Middle frontal gyrus (tissue), 1 donor: ENCODE data around the gene SPTB.
A peak's percentile ranks its signal among the peaks of the same experiment; 100 is the strongest.

Experiments used
- DNase-seq: peaks from one replicate; pipeline ENCODE4 v3.0.0-alpha.2; 2015; ENCODE audit warnings: low spot score; ENCODE audit errors: extremely low spot score

The SPTB gene

DNA sequence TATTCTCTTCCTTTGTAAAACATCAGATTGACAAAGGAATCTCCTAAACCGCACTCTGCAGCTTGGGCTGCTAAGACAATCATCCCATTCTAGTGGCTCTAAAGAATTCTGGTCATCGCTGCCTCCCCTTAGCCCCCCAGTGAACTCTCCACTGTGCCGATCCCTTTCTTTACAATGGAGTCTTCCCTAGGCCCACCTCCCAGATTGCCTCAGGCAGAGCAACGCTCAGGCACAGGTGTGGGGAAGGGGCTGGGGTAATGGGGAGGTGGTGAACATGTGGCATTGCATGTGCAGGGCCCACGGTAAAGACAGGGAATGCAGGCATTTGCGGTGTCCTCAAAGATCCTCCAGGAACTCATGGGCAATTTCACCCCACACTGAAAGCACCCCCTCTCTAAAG, 89.2 kb downstream of the SPTB start:
- DNase-seq: no peak

DNA sequence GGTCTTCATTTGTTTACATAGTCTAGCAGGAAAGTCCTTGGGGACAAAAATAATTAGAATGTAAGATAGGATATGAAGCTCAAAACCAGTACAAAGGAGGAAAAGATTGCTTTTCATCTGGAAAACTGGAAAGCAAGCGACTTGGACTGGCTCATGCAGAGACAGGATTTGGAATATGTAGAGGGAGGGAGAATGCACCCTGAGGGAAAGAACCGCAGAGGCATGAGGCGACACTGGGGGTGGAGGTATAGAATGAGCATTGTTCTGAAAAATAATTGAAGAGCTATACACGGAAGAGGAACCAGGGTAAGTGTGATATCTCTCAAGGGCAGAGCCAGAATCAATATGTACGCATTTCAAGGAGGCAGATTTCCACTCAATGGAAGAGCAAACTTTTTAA, 90.0 kb downstream of the SPTB start:
- DNase-seq: no peak

GRCh38 chr14:64788706-64789105, 91.0 kb downstream of the SPTB start:
- peak; percentile 13 for DNase-seq

DNA sequence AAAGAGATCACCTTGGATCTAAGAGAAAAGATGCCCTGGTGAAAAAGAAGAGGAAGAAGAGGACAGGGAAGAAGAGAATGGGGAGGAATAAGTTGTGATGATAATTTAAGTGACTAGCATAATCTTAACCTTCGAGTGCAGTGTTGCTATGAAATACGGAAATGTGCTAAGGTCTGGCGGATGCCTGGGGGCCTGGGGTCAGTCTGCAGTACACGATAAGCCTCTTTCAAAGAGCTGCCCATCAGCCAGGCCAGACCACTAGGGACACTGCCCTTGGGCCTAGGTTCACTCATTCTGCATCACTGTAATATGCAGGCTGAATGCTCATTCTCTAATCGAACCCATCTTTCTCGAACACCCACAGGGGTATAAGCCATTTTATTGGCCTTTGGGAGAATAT, 92.1 kb downstream of the SPTB start:
- no peak for DNase-seq

- no peak for DNase-seq
These were observed 93.2 kb downstream of the SPTB start for GRCh38 chr14:64786296-64787149.

GRCh38 chr14:64784006-64784405, 95.7 kb downstream of the SPTB start:
- no peak for DNase-seq

DNA sequence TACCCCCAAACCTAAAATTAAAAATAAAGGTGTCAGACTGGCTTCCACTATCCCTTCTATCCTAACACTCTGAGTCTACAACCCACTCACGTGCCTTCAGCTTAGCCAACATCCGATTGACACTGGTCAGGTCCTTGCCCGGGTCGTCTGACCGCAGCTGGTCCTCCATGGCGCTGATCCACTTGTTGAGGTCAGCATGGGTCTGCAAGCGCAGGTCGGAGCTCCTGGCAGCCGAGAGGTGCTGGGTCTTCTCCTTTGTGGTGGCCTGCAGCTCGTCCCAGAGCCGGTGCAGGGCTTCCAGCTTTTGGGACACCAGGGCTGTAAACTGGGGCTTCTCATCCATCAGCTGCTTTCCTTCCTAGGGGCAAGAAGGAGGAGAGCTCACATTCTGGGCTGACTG, 97.5 kb downstream of the SPTB start:
- no peak for DNase-seq

GRCh38 chr14:64779472-64779871, 100.2 kb downstream of the SPTB start:
- no peak for DNase-seq

DNA sequence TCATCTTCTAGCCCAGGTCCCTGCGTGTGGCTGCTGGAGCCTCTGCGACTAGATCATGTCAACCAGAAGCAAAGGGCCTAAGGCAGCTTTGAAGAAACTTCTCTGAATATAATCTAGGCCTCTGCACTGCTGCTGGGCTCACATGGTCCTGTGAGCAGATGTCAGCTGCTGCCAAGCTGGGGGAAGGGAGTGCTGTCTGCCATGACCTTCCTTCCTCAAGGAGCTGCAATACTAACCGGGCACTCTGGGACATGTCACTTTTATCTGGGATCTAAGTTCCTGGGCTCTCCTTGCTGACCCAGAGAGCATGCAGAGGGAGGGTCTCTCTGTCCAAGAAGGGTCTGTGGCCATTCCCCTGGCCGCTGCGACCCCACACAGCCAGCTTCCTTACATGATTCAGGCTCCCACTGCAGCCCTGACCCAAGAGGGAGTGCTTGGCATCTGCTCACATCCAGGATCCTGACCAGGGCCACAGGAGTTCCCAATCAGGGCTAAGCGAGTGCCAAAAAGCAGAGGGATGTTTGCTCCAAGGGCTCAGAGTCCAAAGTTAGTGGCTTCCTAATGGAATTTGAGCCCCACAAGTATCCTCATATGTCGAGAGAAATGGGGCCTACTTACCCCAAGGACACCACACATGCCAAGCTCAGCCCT, 101.5 kb downstream of the SPTB start:
- DNase-seq: no peak

DNA sequence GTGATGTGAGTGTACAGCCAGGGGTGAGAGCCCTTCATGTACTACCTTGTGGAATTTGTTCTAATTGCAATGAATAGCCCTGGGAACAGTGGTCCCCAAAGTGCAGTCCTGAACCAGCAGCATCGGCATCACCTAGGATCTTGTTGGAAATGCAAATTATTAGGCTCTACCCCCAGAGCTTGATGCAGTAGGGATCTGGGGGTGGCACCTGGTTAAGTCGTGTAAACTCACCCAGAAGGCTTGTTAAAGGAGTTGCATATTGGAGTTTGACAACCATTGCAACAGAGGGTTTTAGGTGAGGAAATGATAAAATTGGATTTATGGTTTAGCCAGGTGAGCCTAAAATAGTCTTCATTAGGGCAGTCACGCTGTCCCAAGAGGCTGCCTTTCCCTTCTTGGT, 102.2 kb downstream of the SPTB start:
- no peak for DNase-seq

DNA sequence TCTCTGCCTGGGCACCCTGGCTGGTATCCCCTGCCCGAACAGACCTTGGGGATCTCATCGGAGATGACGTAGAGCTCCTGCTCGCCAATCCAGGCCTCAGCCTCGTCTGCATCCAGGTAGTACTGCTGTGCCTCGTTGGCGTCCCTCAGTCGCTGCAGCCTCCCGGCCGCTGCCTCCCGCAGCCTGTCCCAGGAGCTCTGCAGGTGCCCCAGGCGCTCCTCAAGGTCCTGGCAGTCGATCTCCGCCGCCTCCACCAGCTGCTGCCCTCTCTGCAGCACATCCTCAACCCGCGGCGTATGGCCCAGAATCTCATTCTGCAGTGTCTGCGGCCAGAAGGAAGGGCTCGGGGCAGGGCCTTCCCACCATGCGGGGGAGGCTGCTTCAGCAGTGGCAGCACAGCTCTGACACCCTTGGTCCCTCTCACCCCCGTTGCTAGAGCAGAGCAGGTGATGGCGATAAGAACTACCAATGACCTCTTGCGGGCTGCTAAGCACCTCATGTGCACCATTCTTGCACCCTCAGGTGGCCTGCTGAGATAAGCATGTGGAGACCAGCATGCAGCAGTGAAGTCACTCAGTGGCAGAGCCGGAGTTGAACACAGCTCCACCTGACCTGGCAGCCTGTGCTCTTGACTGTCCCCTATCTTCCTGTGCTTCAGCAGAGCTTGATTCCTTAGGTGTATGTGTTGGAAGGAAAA, 104.5 kb downstream of the SPTB start:
- no peak for DNase-seq

DNA sequence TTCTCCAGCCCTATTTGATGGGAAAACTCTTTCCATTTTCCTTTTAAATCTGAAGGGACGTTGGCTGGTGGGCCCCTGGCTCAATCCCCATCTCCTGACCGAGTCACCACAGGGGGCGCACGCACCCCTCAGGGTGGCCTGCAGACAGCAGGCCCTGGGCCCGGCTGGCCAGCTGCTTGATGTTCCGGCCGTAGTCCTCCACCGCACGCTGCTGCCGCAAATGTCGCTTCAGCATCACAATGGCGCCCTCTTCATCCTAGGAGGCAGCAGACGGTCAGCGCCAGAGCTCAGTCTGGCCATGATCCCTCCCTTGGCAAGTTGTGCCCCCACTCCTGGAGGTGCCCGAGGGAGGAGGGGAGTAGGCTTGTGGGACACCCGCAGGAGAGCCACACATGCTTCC, 105.4 kb downstream of the SPTB start:
- DNase-seq: no peak

GRCh38 chr14:64773577-64773976, 106.1 kb downstream of the SPTB start:
- no peak for DNase-seq

DNA sequence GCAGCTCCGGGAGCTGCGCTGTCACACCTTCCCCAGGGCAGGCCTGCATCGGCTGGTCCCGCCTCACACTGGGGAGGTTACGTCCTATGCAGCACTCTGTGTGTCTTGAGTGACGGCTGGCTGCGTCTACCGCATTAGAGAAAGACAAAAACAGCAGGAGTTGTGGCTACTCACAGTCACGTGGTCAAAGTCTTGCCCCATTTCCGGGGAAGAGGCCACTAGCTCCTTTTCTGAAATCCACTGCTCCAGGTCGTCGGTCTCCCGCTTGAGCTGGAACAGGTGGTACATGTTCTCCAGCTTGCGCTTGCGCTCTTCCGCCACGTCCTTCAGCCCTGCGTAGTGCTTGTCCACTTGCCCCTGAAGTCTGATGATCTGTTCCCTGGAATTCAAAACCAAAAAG, 106.7 kb downstream of the SPTB start:
- DNase-seq: no peak

DNA sequence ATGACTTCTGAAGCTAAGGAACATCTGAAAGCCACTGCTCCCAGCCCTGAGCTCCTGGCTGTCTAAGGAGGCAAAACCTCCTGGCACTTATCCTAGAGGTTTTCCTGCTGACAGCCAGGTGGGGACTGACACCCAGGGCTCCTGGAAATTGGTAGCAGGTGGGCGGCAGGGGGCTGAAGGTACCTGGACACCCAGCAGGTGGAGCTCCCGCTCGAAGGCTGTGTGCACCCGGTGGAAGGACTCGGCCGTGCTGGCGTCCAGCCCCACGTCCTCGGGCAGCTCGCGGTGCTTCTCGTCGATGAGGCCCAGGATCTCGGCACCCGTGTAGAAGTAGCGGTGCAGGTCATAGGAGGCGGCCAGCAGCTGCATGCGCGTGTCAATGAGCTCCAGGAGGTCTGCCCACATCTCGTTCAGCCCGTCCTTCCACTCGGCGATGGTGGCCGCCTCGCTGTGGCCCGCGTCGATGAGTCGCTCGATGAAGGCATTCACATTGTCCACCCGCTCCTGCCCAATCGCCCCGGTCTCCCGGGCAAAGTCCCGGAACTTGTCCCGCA, 107.2 kb downstream of the SPTB start:
- no peak for DNase-seq

DNA sequence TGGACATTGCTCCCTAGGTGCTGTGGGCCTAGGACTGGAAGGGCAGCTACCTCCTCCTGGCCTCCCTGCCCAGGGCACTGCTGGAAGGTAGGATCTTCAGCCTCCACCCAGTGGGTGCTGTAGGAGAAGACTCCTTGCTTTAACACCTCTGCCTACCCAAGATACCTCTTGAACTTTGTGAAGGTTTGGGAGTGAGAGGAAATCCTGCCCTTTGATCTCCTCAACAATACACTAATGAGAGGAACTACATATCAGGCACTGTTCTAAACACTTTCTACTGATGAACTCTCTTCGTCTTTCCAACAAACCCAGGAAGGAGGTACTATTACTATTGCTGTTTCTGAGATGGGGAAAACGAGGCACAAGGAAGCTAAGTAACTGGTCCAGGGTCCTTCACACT, 108.5 kb downstream of the SPTB start:
- no peak for DNase-seq

DNA sequence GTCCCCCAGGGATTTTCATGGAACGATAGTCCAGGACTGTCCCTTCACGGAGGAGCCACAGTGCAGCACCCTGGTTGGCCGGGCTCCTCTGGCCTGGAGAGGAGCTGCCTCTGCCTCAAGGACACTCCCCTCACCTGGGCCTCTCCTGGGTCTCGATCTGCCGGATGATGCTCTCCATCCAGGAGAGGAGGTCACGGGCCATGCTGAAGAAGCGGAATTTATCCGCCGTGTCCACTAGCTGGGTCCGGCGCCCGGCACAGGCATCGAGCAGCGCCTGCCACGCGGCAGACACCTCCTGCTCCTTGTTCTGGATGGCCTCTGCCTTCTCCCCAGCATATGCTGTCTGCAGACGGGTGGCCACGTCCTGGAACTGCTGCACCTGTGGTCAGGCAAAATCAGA, 109.0 kb downstream of the SPTB start:
- DNase-seq: no peak

GRCh38 chr14:64769096-64770020, 110.3 kb downstream of the SPTB start:
- no peak for DNase-seq

DNA sequence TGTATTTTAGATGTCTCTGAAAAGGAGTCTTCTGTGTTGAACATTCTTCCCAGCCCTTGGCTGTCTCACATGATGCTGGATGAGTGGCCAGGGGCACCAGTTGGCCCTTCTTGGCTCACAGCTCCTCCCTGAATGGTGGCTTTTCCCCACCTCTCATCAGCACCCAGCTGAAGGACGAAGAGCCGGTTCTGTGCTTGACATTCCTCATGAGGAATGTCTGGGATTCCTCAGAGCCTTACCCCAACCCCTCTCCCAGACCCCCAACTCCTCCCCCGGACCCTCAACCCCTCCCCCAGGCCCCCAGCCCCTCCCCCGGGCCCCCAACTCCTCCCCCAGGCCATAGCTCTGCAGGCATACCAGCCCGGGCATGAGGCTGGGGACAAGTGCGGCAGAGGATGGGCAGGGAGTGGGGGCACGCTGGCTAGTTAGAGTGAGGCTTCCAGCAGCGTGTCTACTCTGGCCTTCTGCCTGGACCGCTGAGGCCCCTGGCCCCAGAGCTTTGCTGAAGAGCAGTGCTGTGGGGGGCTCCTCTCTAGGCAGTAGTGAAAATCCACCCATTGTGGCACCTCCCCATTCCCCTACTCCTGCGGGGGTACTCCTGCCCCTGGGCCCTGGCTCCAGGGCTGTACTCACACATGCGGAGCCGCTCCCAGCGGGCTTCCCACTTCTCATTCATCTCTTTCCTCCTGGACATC, 111.2 kb downstream of the SPTB start:
- DNase-seq: no peak

- DNase-seq: no peak
These were observed 112.3 kb downstream of the SPTB start for GRCh38 chr14:64767215-64767964.
